ENCODE measurements around the gene SLC2A11.

- TF ChIP-seq, protein P1, sequence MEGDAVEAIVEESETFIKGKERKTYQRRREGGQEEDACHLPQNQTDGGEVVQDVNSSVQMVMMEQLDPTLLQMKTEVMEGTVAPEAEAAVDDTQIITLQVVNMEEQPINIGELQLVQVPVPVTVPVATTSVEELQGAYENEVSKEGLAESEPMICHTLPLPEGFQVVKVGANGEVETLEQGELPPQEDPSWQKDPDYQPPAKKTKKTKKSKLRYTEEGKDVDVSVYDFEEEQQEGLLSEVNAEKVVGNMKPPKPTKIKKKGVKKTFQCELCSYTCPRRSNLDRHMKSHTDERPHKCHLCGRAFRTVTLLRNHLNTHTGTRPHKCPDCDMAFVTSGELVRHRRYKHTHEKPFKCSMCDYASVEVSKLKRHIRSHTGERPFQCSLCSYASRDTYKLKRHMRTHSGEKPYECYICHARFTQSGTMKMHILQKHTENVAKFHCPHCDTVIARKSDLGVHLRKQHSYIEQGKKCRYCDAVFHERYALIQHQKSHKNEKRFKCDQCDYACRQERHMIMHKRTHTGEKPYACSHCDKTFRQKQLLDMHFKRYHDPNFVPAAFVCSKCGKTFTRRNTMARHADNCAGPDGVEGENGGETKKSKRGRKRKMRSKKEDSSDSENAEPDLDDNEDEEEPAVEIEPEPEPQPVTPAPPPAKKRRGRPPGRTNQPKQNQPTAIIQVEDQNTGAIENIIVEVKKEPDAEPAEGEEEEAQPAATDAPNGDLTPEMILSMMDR (conservative IDR thresholded peaks at IDR 0.05 in 1 of 2, IDR thresholded peaks at IDR 0.05 in 1 of 2; ENCODE audit: extremely low read depth in 1 of 2, insufficient read depth in 1 of 2, low read depth in 1 of 2, low read length in 2 of 2), result no peak
- TF ChIP-seq EZH2 (IDR thresholded peaks at IDR 0.05; ENCODE audit: borderline replicate concordance, low read length), result no peak
Measured at GRCh38 chr22:23892130-23892529, 34.5 kb downstream of the SLC2A11 start.

All from mammary epithelial cell (primary cell).